HepG2 (cell line): Measurements from ENCODE around the gene CCDC117. TPM values are rescaled to one million over a fixed set of nuclear protein-coding genes. Genes with fewer than 3 reads are reported as not detected.
A peak's percentile ranks its signal among the peaks of the same experiment; 100 is the strongest.

ENCODE experiments used
- AGO1 ChIP-seq: fragments of 200-400 bp; formaldehyde crosslinking; IDR thresholded peaks from 2 replicates; pipeline ENCODE4 v1.6.1; 2017; ENCODE audit warnings: mild to moderate bottlenecking, low read depth, low read length, moderate library complexity; ENCODE audit not compliant: poor library complexity, severe bottlenecking
- NFE2L1 ChIP-seq: sonication (generic); formaldehyde crosslinking; IDR thresholded peaks from 2 replicates; pipeline ENCODE4 v1.4.0; 2020; ENCODE audit warnings: missing genetic modification reagents, mild to moderate bottlenecking, borderline replicate concordance
- TSC22D2 ChIP-seq: sonication (generic); formaldehyde crosslinking; IDR thresholded peaks from 2 replicates; pipeline ENCODE4 v1.5.1; 2020; ENCODE audit warnings: missing genetic modification reagents, mild to moderate bottlenecking, borderline replicate concordance
- ZNF18 ChIP-seq: sonication (generic); formaldehyde crosslinking; IDR thresholded peaks from 2 replicates; pipeline ENCODE4 v1.8.0; 2022; ENCODE audit warnings: mild to moderate bottlenecking, missing genetic modification reagents; ENCODE audit not compliant: insufficient replicate concordance
- ZNF629 ChIP-seq: sonication (generic); formaldehyde crosslinking; conservative IDR thresholded peaks from 2 replicates; pipeline ENCODE4 v1.5.0; 2020; ENCODE audit warnings: missing genetic modification reagents
- ZNF768 ChIP-seq: sonication (generic); formaldehyde crosslinking; IDR thresholded peaks from 2 replicates; pipeline ENCODE4 v1.4.0; 2020; ENCODE audit warnings: missing genetic modification reagents
- polyA plus RNA-seq, 8 experiments: library from polyadenylated mRNA; depleted of rRNA in 3 of 8; stranded (reverse) in 7 of 8; unstranded in 1 of 8; fragments of >200 nt; fragmentation: Illumina TruSeq in 4 of 8; extraction: Trizol in 4 of 8; gene quantifications; 2 replicates each; pipeline versions ENCODE4 v1.2.1 to v1.2.3, GENCODE V29; 2011 to 2016; ENCODE audit warnings: low read depth in 4 of 8, missing spikeins in 1 of 8, mixed read lengths in 1 of 8; ENCODE audit not compliant: insufficient read depth in 1 of 8
- total RNA-seq, 5 experiments: library from RNA; depleted of rRNA; stranded (reverse); fragments of >200 nt; fragmentation: Illumina TruSeq; extraction: Trizol; gene quantifications; 2 replicates each; pipeline ENCODE4 v1.2.3, GENCODE V29; 2016; ENCODE audit warnings: low read depth in 1 of 5
- TF ChIP-seq, protein P1 (sequence below): sonication (generic); formaldehyde crosslinking; IDR thresholded peaks from 2 replicates; pipeline ENCODE4 v1.4.0; 2020; ENCODE audit warnings: missing genetic modification reagents
- TF ChIP-seq, protein P2 (sequence below), 2 experiments: sonication (generic) in 1 of 2; formaldehyde crosslinking in 1 of 2; IDR thresholded peaks; 2 replicates each; pipeline versions ENCODE4 v1.5.1 to v1.6.1; 2011 to 2020; ENCODE audit warnings: borderline replicate concordance in 1 of 2, low read depth in 1 of 2, low read length in 1 of 2, mild to moderate bottlenecking in 1 of 2, missing genetic modification reagents in 1 of 2, moderate library complexity in 1 of 2
- TF ChIP-seq, protein P3 (sequence below): sonication (generic); formaldehyde crosslinking; IDR thresholded peaks from 2 replicates; pipeline ENCODE4 v1.4.0; 2020; ENCODE audit warnings: mild to moderate bottlenecking, missing genetic modification reagents
- TF ChIP-seq, protein P4 (sequence below): sonication (generic); formaldehyde crosslinking; IDR thresholded peaks from 2 replicates; pipeline ENCODE4 v1.4.0; 2020; ENCODE audit warnings: missing genetic modification reagents

The CCDC117 gene
- total and polyA plus RNA-seq, 2 of the 13 experiments (the other 11 are each of a cell fraction or from before 2014, with no cell fraction given), result 12.6 to 34.2 TPM

- TF ChIP-seq, protein P1, sequence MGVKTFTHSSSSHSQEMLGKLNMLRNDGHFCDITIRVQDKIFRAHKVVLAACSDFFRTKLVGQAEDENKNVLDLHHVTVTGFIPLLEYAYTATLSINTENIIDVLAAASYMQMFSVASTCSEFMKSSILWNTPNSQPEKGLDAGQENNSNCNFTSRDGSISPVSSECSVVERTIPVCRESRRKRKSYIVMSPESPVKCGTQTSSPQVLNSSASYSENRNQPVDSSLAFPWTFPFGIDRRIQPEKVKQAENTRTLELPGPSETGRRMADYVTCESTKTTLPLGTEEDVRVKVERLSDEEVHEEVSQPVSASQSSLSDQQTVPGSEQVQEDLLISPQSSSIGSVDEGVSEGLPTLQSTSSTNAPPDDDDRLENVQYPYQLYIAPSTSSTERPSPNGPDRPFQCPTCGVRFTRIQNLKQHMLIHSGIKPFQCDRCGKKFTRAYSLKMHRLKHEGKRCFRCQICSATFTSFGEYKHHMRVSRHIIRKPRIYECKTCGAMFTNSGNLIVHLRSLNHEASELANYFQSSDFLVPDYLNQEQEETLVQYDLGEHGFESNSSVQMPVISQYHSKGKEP (CRISPR knock-in tag), result no peak
- TF ChIP-seq, protein P2, sequence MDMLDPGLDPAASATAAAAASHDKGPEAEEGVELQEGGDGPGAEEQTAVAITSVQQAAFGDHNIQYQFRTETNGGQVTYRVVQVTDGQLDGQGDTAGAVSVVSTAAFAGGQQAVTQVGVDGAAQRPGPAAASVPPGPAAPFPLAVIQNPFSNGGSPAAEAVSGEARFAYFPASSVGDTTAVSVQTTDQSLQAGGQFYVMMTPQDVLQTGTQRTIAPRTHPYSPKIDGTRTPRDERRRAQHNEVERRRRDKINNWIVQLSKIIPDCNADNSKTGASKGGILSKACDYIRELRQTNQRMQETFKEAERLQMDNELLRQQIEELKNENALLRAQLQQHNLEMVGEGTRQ (IDR thresholded peaks at IDR 0.05; ENCODE audit: low read depth, low read length), result no peak
- TF ChIP-seq, protein P2 (CRISPR knock-in tag; IDR thresholded peaks at IDR 0.05; ENCODE audit: borderline replicate concordance), result no peak
- TF ChIP-seq, protein P3, sequence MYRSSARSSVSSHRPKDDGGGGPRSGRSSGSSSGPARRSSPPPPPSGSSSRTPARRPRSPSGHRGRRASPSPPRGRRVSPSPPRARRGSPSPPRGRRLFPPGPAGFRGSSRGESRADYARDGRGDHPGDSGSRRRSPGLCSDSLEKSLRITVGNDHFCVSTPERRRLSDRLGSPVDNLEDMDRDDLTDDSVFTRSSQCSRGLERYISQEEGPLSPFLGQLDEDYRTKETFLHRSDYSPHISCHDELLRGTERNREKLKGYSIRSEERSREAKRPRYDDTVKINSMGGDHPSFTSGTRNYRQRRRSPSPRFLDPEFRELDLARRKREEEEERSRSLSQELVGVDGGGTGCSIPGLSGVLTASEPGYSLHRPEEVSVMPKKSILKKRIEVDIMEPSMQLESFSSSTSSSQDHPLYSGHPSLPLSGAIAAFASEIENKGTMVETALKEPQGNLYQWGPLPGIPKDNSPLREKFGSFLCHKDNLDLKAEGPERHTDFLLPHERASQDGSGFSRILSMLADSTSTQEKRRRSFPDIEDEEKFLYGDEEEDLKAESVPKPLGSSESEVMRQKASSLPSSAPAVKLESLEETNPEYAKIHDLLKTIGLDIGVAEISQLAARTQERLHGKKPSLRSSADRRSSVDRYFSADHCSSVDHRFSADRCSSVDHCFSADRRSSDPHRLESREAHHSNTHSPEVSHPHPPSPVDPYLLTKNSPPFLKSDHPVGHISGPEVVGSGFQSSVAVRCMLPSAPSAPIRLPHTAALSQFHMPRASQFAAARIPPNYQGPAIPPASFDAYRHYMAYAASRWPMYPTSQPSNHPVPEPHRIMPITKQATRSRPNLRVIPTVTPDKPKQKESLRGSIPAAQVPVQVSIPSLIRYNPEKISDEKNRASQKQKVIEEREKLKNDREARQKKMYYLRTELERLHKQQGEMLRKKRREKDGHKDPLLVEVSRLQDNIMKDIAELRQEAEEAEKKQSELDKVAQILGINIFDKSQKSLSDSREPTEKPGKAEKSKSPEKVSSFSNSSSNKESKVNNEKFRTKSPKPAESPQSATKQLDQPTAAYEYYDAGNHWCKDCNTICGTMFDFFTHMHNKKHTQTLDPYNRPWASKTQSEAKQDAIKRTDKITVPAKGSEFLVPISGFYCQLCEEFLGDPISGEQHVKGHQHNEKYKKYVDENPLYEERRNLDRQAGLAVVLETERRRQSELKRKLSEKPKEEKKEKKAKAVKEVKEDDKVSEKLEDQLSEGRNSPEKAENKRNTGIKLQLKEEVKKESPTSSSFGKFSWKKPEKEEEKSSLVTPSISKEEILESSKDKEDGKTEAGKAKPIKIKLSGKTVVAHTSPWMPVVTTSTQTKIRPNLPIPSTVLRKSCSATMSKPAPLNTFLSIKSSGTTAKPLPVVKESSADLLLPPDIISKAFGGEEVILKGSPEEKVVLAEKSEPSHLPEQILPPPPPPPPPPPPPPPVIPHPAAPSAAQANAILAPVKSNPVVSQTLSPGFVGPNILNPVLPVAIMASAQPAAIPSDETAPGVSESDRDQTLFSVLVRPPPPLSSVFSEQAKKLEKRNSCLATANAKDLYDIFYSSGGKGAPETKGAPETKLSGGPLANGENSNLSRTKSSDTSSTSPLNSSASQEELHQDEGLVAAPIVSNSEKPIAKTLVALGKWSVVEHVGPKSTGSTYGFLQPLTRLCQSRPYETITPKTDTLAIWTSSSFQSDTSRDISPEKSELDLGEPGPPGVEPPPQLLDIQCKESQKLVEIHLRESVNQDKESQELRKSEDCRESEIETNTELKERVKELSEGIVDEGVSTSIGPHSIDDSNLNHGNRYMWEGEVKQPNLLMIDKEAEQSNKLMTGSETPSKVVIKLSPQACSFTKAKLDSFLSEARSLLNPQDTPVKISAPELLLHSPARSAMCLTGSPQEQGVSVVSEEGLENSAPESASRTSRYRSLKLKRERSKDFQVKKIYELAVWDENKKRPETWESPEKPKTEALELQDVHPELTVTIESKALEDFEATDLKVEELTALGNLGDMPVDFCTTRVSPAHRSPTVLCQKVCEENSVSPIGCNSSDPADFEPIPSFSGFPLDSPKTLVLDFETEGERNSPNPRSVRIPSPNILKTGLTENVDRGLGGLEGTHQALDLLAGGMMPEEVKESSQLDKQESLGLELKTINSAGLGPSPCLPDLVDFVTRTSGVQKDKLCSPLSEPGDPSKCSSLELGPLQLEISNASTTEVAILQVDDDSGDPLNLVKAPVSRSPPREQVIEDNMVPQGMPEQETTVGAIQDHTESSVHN, result no peak; the same call in 1 of the 2 replicates
- TF ChIP-seq AGO1 (no peak), TSC22D2 (peak; percentile 85), ZNF768 (CRISPR knock-in tag) (0 out of 2 replicates have a peak, but pooled peaks have one; percentile 8), ZNF18 (CRISPR knock-in tag) (no peak), NFE2L1 (CRISPR knock-in tag) (no peak), ZNF629 (peak; percentile 96)
- TF ChIP-seq, protein P4, sequence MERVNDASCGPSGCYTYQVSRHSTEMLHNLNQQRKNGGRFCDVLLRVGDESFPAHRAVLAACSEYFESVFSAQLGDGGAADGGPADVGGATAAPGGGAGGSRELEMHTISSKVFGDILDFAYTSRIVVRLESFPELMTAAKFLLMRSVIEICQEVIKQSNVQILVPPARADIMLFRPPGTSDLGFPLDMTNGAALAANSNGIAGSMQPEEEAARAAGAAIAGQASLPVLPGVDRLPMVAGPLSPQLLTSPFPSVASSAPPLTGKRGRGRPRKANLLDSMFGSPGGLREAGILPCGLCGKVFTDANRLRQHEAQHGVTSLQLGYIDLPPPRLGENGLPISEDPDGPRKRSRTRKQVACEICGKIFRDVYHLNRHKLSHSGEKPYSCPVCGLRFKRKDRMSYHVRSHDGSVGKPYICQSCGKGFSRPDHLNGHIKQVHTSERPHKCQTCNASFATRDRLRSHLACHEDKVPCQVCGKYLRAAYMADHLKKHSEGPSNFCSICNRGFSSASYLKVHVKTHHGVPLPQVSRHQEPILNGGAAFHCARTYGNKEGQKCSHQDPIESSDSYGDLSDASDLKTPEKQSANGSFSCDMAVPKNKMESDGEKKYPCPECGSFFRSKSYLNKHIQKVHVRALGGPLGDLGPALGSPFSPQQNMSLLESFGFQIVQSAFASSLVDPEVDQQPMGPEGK (CRISPR knock-in tag), result peak; percentile 23
These were observed at the start of gene CCDC117 (continued) for GRCh38 chr22:28772633-28773460.
